Right lobe of liver (tissue), 6 donors: ENCODE results near the gene C2orf72. TPM values are rescaled to one million over a fixed set of nuclear protein-coding genes. Genes with fewer than 3 reads are reported as not detected.

Experiments
- ATAC-seq, 4 donors: fragments of 200-7000 bp; cut with Tn5 transposase; one replicate each; pipeline ENCODE4 v1.9.1; 2020; ENCODE audit warnings: mild to moderate bottlenecking in 4 of 4, moderate library complexity in 4 of 4
- DNase-seq, 3 donors: peaks; one replicate each; pipeline ENCODE4 v3.0.0-alpha.2; 2020
- H3K27ac ChIP-seq, 3 donors: fragments of 200-600 bp; one replicate each; pipeline ENCODE4 v1.8.0; 2022
- H3K27me3 ChIP-seq, 2 donors: fragments of 200-600 bp; one replicate each; pipeline ENCODE4 v1.8.0; 2022
- H3K36me3 ChIP-seq, 4 donors: fragments of 200-600 bp; sonication (generic) in 1 of 4; one replicate each; pipeline versions ENCODE4 v1.5.1 to v1.8.0; 2017 to 2022; ENCODE audit warnings: control low read depth in 1 of 4
- H3K4me1 ChIP-seq, 4 donors: fragments of 200-600 bp; sonication (generic) in 1 of 4; one replicate each; pipeline versions ENCODE4 v1.5.1 to v1.8.0; 2017 to 2022; ENCODE audit warnings: control low read depth in 1 of 4
- H3K4me3 ChIP-seq, 3 donors: fragments of 200-600 bp; one replicate each; pipeline ENCODE4 v1.8.0; 2022
- H3K9me3 ChIP-seq, 4 donors: fragments of 200-600 bp; sonication (generic) in 1 of 4; one replicate each; pipeline versions ENCODE4 v1.5.1 to v1.8.0; 2017 to 2022; ENCODE audit warnings: control low read depth in 1 of 4
- POLR2A ChIP-seq: fragments of 450-650 bp; IDR thresholded peaks from one replicate; pipeline ENCODE4 v1.6.1; 2017; ENCODE audit warnings: antibody characterized with exemption, mild to moderate bottlenecking
- WGBS: methylation state at CpG from one replicate; pipeline ENCODE4 v1.1.6; 2018; ENCODE audit warnings: low coverage, low lambda C conversion rate; ENCODE audit not compliant: insufficient coverage; ENCODE audit errors: missing lambda C conversion rate; 5-methylcytosine and 5-hydroxymethylcytosine counted together
- intact Hi-C, 2 donors: fragments of 100-400 bp; cut with DNase I; formaldehyde crosslinking; loops; one replicate each; pipeline versions ENCODE4 v1.11.2 to v1.14.1; 2022
- total RNA-seq, 6 experiments: library from RNA; depleted of rRNA in 2 of 6; stranded (reverse); fragments of >200 nt in 2 of 6; fragmentation: NEBNext Ultra II Directional in 3 of 6; extraction: Animal tissue kit (Norgen Biotek cat#: 25700) in 3 of 6; gene quantifications; one replicate each; pipeline versions ENCODE4 v1.1.0 to v1.2.4, GENCODE V29; 2016 to 2023
- TF ChIP-seq, protein P1 (sequence below), 4 donors: fragments of 200-600 bp in 3 of 4; fragments of 450-650 bp in 1 of 4; IDR thresholded peaks; one replicate each; pipeline versions ENCODE4 v1.5.1 to v1.8.0; 2016 to 2022; ENCODE audit warnings: antibody characterized with exemption in 4 of 4, mild to moderate bottlenecking in 2 of 4
- donor health status: DM: no; HTN: yes; CAD: no.
- donor health status: DM: no; HTN: no; CAD: no.
- donor health status: DM: no; HTN: no; CAD: no.
- donor health status: DM: no; HTN: yes; CAD: no.
- donor health status: DM: no; HTN: yes; CAD: no.

Gene C2orf72
- total RNA-seq, 6 experiments from 2014 or later: 76.0 to 167 (median 85.9) TPM

DNA sequence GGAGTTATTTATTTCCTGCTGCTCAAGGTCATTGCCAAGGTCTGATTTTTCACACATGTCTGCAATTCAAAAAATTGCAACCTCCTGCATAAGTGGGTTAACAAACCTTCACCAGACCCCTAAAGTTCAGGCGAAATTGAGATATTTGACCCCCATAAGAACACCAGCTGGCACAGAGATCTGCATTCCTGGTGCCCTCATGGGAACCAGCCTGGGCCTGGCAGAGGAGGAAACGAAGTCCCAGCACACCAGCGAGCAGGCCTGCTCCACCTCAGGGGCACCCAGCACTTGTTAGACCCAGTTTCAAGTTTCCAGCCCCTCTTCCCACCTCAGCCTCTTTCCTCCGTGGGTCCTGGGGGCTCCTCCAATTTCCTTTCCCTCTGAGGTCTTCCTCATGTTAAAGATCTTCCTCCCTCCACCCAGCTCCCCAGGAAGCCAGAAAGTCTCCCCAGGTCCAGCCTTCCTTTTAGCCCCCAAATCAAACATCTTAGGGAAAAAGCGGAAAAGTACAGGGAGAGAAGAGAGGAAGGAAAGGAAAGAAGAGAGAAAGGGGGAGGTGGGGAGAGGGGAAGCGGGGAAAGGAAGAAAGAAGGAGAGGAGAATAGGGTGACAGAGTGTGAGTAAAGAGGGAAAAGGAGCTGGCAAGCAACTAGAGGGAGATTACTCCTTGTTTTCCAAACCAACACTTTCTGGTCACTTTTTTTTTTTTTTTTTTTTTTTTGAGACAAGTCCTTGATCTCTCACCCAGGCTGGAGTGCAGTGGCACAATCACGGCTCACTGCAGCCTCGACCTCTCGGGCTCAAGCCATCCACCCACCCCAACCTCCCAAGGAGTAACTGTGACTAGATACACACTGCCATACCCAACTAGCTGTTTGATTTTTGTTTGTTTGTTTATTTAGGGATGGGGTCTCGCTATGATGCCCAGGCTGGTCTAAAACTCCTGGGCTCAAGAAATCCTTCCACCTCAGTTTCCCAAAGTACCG lies 3.9 kb upstream of the C2orf72 start:
- Histone ChIP-seq H3K4me3 (peak overlapping the region in 1 of 3 donors; percentile 28), H3K27me3 (no peaks in the 10 kb centered on the region), H3K9me3 (no peaks in the 10 kb centered on the region), H3K27ac (peak overlapping the region; percentile 43 to 89 (median 44)), H3K4me1 (peaks cover 0 to 42% (median 16%) of the 10 kb centered on the region in 4 donors), H3K36me3 (no peaks in the 10 kb centered on the region)
- DNase-seq: peak in 1 of 3 donors; percentile 79
- peak; percentile 6 to 61 (median 30) for ATAC-seq
- TF ChIP-seq, protein P1, sequence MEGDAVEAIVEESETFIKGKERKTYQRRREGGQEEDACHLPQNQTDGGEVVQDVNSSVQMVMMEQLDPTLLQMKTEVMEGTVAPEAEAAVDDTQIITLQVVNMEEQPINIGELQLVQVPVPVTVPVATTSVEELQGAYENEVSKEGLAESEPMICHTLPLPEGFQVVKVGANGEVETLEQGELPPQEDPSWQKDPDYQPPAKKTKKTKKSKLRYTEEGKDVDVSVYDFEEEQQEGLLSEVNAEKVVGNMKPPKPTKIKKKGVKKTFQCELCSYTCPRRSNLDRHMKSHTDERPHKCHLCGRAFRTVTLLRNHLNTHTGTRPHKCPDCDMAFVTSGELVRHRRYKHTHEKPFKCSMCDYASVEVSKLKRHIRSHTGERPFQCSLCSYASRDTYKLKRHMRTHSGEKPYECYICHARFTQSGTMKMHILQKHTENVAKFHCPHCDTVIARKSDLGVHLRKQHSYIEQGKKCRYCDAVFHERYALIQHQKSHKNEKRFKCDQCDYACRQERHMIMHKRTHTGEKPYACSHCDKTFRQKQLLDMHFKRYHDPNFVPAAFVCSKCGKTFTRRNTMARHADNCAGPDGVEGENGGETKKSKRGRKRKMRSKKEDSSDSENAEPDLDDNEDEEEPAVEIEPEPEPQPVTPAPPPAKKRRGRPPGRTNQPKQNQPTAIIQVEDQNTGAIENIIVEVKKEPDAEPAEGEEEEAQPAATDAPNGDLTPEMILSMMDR (IDR thresholded peaks at IDR 0.05): no peak
- no peak for TF ChIP-seq POLR2A
- intact Hi-C loops: no loop called here
- 44% methylated on average over 10 of the region's 11 CpGs for WGBS

DNA sequence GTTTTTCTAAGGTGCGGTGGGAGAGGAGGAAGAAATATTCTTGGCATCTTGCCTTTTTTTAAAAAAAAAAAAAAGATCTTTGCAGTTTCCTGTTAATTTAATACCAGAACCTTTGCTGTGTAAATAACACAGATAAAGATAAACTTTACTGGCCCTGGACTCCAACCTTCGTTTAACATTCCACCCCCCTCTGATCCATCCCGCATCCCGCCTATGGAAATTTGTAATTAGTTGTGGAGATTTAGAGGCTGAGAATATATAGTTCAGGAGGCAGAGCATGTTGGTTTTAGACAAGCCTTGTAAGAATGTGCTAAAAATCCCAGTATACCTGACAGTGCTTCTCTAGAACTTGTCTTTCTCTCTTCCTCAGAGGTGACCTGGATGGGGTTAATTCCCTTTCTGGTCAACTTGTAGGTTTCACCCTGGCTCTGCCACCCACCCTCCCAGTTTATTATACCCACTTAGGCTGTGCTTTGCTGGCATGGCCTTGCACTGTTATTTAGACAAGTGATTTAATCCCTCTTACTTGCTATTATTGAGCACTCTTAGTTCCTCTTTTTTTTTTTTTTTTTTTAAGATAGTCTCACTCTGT lies 2.9 kb upstream of the C2orf72 start:
- peak; percentile 60 to 68 (median 62) for ATAC-seq
- Histone ChIP-seq H3K4me1 (peaks cover 0 to 42% (median 16%) of the 10 kb centered on the region in 4 donors), H3K27me3 (no peaks in the 10 kb centered on the region), H3K4me3 (peak overlapping the region in 1 of 3 donors; percentile 28), H3K36me3 (no peaks in the 10 kb centered on the region), H3K27ac (peak overlapping the region; percentile 43 to 89 (median 60)), H3K9me3 (no peaks in the 10 kb centered on the region)
- intact Hi-C loops: no loop called here
- TF ChIP-seq, protein P1 (IDR thresholded peaks at IDR 0.05): no peak
- TF ChIP-seq POLR2A: no peak
- no peak for DNase-seq
- WGBS: 8% methylated on average over 4 of the region's 4 CpGs

DNA sequence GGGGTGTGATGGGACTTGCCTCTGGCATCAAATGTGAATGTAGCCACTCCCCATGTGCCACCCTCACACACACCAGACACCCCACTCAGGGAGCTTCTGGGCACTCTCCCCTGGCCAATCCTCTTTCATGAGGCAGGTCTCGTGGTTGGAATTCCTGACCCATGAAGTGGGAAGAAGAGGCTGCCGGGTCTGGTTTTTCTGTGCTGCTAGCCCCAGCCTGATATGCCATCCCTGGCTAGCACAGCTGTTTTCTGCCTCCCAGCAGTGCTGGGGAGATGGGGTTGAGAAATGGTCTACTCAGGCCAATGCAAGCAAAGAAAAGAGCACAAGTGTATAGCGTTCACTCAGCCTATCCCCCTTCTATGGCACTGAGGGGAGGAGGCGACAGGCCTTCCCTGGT lies 1.2 kb upstream of the C2orf72 start:
- WGBS: 40% methylated on average over 2 of the region's 4 CpGs
- no peak overlapping the region for H3K4me3 ChIP-seq

DNA sequence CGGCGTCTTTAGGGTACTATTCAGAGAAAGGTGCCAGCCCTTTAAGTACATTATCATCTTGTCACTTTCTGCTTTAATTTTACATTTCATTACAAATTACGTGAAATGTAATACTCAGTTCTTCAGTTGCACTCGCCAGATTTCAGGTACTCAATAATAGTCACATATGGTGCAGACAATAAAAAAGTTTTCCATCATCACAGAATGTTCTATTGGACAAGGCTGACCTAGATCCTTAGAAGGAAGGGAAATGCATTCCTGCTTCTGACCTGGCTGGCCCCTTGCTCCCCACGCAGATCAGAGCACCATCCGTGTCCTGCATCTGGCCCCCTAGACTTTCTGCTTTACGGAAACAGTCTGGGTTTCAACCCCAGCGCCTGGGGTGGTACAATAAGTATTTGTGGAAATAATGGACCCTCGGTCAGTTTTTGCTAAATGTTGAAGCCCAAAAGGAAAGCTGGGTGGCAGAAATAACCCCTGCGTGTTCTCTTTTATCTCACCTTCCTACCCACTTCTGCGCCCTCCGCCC lies 681 bp upstream of the C2orf72 start:
- H3K27ac ChIP-seq: peak overlapping the region in 1 of 3 donors; percentile 89
- ATAC-seq (no peak), DNase-seq (no peak)
- H3K36me3 ChIP-seq: peaks cover 0 to 8% (median 2%) of the 10 kb centered on the region in 4 donors
- peaks cover 0 to 62% (median 21%) of the 10 kb centered on the region in 4 donors for H3K4me1 ChIP-seq
- H3K9me3 ChIP-seq: no peaks in the 10 kb centered on the region
- H3K27me3 ChIP-seq: no peaks in the 10 kb centered on the region
- peak overlapping the region in 1 of 3 donors; percentile 91 for H3K4me3 ChIP-seq
- no peak for TF ChIP-seq POLR2A
- TF ChIP-seq, protein P1 (IDR thresholded peaks at IDR 0.05): no peak
- 61% methylated on average over 12 of the region's 12 CpGs for WGBS
- intact Hi-C loops: no loop called here

More for the DNA sequence above, 1.2 kb upstream of the C2orf72 start:
- ATAC-seq (peak; percentile 2 to 26 (median 8)), DNase-seq (peak in 2 of 3 donors; percentile 67 to 71)
- H3K4me1 ChIP-seq: peaks cover 0 to 57% (median 18%) of the 10 kb centered on the region in 4 donors
- H3K27me3 ChIP-seq: no peaks in the 10 kb centered on the region
- H3K9me3 ChIP-seq: no peaks in the 10 kb centered on the region
- TF ChIP-seq, protein P1 (IDR thresholded peaks at IDR 0.05): no peak
- TF ChIP-seq POLR2A: peak; percentile 21
- intact Hi-C loops: no loop called here
- H3K36me3 ChIP-seq: peaks cover 0 to 3% (median 0%) of the 10 kb centered on the region in 4 donors
- peak overlapping the region in 1 of 3 donors; percentile 89 for H3K27ac ChIP-seq
